22Rv1 (cell line): ENCODE measurements around the gene NBAS.

Experiments
- H3K27ac ChIP-seq: fragments of 450-650 bp; 2 replicates; pipeline ENCODE4 v1.5.1; 2017
- ZFX ChIP-seq: fragments of 450-650 bp; IDR thresholded peaks from 2 replicates; pipeline ENCODE4 v1.6.1; 2017; ENCODE audit warnings: antibody characterized with exemption, borderline replicate concordance
- TF ChIP-seq, protein P1 (sequence below): fragments of 450-650 bp; IDR thresholded peaks from 2 replicates; pipeline ENCODE4 v1.5.1; 2017; ENCODE audit warnings: mild to moderate bottlenecking

The NBAS gene

DNA sequence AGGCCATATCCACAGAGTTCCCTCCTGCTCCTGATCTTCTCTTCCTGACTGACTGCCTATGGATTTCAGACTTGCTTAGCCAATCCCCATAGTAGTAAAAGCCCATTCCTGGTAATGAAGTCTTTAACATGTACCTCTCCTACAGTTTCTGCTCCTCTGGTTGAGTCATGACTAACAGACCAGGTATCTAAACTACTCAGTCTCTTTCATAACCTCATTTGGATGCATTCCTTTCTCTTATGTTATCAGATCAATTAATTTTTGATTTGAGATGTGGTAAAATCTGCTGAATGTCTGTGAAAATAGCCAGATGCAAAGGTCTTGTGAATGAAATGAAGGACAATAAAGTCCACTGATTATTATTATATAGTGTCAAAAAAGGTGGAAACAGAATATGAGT is 198.0 kb downstream of the NBAS start:
- no peak overlapping the region for H3K27ac ChIP-seq
- TF ChIP-seq, protein P1, sequence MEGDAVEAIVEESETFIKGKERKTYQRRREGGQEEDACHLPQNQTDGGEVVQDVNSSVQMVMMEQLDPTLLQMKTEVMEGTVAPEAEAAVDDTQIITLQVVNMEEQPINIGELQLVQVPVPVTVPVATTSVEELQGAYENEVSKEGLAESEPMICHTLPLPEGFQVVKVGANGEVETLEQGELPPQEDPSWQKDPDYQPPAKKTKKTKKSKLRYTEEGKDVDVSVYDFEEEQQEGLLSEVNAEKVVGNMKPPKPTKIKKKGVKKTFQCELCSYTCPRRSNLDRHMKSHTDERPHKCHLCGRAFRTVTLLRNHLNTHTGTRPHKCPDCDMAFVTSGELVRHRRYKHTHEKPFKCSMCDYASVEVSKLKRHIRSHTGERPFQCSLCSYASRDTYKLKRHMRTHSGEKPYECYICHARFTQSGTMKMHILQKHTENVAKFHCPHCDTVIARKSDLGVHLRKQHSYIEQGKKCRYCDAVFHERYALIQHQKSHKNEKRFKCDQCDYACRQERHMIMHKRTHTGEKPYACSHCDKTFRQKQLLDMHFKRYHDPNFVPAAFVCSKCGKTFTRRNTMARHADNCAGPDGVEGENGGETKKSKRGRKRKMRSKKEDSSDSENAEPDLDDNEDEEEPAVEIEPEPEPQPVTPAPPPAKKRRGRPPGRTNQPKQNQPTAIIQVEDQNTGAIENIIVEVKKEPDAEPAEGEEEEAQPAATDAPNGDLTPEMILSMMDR: no peak
- no peak for TF ChIP-seq ZFX

DNA sequence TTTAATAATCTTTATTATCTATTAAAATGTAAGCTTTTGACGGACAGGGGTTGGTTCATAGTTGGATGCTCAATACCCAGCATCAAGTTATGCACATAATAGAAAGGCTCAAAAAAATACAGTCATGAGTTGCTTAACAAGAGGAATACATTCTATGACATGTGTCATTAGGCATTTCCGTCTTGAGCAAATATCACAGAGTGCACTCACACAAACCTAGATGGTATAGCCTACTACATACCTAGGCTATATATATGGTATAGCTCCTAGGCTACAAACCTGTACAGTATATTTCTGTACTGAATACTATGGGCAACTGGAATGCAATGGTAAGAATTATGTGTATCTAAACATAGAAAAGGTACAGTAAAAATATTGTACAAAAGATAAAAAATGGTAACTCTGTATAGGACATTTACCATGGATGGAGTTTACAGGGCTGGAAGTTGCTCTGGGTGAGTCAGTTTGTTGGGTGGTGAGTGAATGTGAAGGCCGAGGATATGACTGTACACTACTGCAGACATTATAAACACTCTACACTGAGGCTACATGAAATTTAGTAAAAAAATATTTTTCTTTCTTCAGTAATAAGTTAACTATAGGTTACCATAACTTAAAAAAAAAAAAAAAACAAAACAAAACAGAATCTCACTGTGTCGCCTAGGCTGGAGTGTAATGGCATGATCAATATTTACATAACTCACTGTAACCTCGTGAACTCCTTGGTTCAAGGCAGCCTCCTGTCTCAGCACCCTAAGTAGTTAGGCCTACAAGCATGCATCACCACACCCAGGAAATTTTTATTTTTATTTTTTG is 201.2 kb downstream of the NBAS start:
- TF ChIP-seq ZFX: no peak
- TF ChIP-seq, protein P1: no peak
- H3K27ac ChIP-seq: no peak overlapping the region

GRCh38 chr2:15357922-15358321 is 203.2 kb downstream of the NBAS start:
- no peak overlapping the region for H3K27ac ChIP-seq
- TF ChIP-seq, protein P1: no peak
- TF ChIP-seq ZFX: no peak

DNA sequence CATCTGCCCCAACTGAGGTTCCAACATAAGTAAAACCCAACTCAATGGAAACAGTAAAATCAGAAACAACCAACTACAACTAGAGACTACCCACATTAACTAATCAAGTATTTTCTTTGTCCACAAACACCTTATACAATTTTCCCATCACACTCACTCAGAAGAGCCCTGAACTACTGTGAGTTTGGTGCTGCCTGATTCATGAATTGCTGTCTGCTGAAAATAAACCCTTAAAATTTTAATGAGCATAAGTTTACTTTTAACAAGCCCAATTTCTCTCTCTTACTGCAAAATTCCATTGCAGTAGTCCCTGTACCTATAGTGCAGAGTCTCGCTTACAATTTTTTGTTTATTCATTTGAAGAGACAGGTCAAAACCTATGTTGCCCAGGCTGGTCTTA is 203.9 kb downstream of the NBAS start:
- TF ChIP-seq ZFX: no peak
- TF ChIP-seq, protein P1: no peak

DNA sequence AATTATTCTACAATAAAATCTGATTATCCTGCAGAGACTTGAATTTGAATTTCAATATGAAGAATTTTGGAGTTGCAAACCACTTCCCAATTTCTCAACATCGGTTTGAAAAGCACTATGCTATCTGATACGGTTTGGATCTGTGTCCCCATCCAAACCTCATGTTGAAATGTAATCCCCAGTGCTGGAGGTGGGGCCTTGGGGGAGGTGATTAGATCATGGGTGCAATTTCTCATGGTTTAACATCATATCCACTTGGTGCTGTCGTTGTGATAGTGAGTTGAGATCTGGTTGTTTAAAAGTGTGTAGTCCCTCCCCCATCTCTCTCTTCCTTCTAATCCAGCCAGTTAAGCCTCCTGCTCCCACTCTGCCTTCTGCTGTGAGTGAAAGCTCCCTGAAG is 205.7 kb downstream of the NBAS start:
- TF ChIP-seq, protein P1: no peak
- no peak for TF ChIP-seq ZFX
- H3K27ac ChIP-seq: no peak overlapping the region

More for the DNA sequence above, 203.9 kb downstream of the NBAS start:
- no peak overlapping the region for H3K27ac ChIP-seq

DNA sequence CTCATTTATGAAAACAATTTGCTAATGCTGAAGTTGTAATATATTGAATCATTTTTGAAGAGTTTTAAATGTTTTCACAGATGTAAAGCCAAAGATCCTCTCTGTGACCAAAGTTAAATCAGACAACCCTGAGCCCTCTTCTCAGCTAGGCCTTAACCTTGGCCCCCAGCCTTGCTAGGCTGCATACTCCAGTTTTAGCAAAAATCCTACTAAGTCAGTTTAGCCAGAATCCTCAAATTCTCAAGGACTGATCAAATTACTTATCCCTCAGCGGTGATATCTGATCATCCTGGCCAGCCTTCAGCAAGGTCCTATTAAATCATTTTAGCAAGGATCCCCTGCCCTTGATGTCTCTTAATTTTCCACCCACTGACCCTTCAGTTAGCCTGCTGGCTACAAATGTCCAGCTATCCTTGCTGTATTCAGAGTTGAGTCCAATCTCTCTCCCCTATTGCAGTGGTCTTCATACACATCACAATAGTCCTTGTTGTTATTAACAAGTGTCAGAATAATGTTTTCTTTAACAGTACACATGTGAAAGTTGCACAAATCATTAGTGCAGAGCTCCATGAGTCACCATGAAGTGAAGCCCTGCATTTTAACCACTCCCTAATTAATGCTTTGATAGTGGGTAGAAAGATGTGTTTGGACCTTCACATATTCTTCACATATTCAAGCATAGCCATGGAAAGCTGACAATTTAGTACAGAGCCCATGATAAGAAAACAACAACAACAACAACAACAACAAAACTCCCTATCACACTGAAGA is 206.4 kb downstream of the NBAS start:
- no peak overlapping the region for H3K27ac ChIP-seq
- TF ChIP-seq ZFX: no peak
- TF ChIP-seq, protein P1: no peak

GRCh38 chr2:15352363-15352762 is 208.8 kb downstream of the NBAS start:
- H3K27ac ChIP-seq: no peak overlapping the region

More at GRCh38 chr2:15352363-15352762, 208.8 kb downstream of the NBAS start:
- TF ChIP-seq, protein P1: no peak
- TF ChIP-seq ZFX: no peak
